Progenitor cell of endocrine pancreas (in vitro differentiated cells): ENCODE results near the gene SEC24A. TPM values are rescaled to one million over a fixed set of nuclear protein-coding genes. Genes with fewer than 3 reads are reported as not detected.
A peak's percentile ranks its signal among the peaks of the same experiment; 100 is the strongest.

ENCODE experiments used
- DNase-seq: peaks from one replicate; pipeline ENCODE4 v3.0.0; 2021; ENCODE audit warnings: low spot score; ENCODE audit not compliant: unreplicated experiment
- H3K27ac Mint-ChIP-seq: 2 replicates; pipeline ENCODE4 v1.8.0; 2021; ENCODE audit warnings: mild to moderate bottlenecking, moderate library complexity, mixed read lengths
- H3K27me3 Mint-ChIP-seq: 2 replicates; pipeline ENCODE4 v1.8.0; 2021; ENCODE audit warnings: mixed read lengths
- H3K36me3 Mint-ChIP-seq: 2 replicates; pipeline ENCODE4 v1.8.0; 2022; ENCODE audit warnings: mixed read lengths; ENCODE audit not compliant: insufficient read depth
- H3K4me1 Mint-ChIP-seq: 2 replicates; pipeline ENCODE4 v1.8.0; 2021; ENCODE audit warnings: low read depth, mixed read lengths
- H3K4me3 Mint-ChIP-seq: 2 replicates; pipeline ENCODE4 v1.8.0; 2021; ENCODE audit warnings: low read depth, mild to moderate bottlenecking, moderate library complexity, mixed read lengths
- H3K9me3 Mint-ChIP-seq: 2 replicates; pipeline ENCODE4 v1.8.0; 2021; ENCODE audit warnings: low read depth, mixed read lengths
- CTCF ChIP-seq: fragments of 200-600 bp; sonication (generic); IDR thresholded peaks from one replicate; pipeline ENCODE4 v1.5.0; 2021; ENCODE audit warnings: antibody characterized with exemption, mild to moderate bottlenecking; ENCODE audit not compliant: unreplicated experiment
- total RNA-seq: library from RNA; stranded (reverse); gene quantifications from 2 replicates; pipeline ENCODE4 v1.2.1, GENCODE V29; 2021

SEC24A gene
- total RNA-seq, 1 donor from 2014 or later = 27.0 TPM

GRCh38 chr5:134738133-134738962 is 89.8 kb downstream of the SEC24A start, which contains the start of gene CAMLG:
Gene CAMLG, plus strand, starts transcription at chr5:134738548. Its CDS starts 73 bp downstream, at chr5:134738621.
- Mint-ChIP-seq H3K4me1 (peaks cover 12% of the 10 kb centered on the region), H3K36me3 (peaks cover 3% of the 10 kb centered on the region), H3K27me3 (no peaks in the 10 kb centered on the region), H3K9me3 (no peaks in the 10 kb centered on the region), H3K27ac (peak within 1 kb of the TSS; percentile 96), H3K4me3 (peak within 1 kb of the TSS; percentile 98)
- peak; percentile 80 for TF ChIP-seq CTCF
- peak; percentile 94 for DNase-seq

GRCh38 chr5:134738963-134739661 is 90.5 kb downstream of the SEC24A start:
- no peaks in the 10 kb centered on the region for H3K9me3 Mint-ChIP-seq
- peak; percentile 21 for TF ChIP-seq CTCF
- H3K4me3 Mint-ChIP-seq = peak overlapping the region; percentile 98
- no peak for DNase-seq
- peaks cover 5% of the 10 kb centered on the region for H3K36me3 Mint-ChIP-seq
- H3K27ac Mint-ChIP-seq = peak overlapping the region; percentile 96
- no peaks in the 10 kb centered on the region for H3K27me3 Mint-ChIP-seq
- peaks cover 12% of the 10 kb centered on the region for H3K4me1 Mint-ChIP-seq

GRCh38 chr5:134741052-134741451 is 92.5 kb downstream of the SEC24A start:
- Mint-ChIP-seq H3K4me1 (peaks cover 12% of the 10 kb centered on the region), H3K4me3 (no peak overlapping the region), H3K27me3 (no peaks in the 10 kb centered on the region), H3K9me3 (no peaks in the 10 kb centered on the region), H3K27ac (peak overlapping the region; percentile 52), H3K36me3 (peaks cover 7% of the 10 kb centered on the region)
- no peak for TF ChIP-seq CTCF
- DNase-seq = no peak

- H3K36me3 Mint-ChIP-seq = peaks cover 7% of the 10 kb centered on the region
- no peaks in the 10 kb centered on the region for H3K27me3 Mint-ChIP-seq
- no peak for DNase-seq
- no peak overlapping the region for H3K4me3 Mint-ChIP-seq
- peaks cover 12% of the 10 kb centered on the region for H3K4me1 Mint-ChIP-seq
- no peak for TF ChIP-seq CTCF
- no peak overlapping the region for H3K27ac Mint-ChIP-seq
- no peaks in the 10 kb centered on the region for H3K9me3 Mint-ChIP-seq
Observed at GRCh38 chr5:134742134-134742533, 93.5 kb downstream of the SEC24A start.

- no peak for TF ChIP-seq CTCF
- Mint-ChIP-seq H3K4me3 (no peak overlapping the region), H3K4me1 (peaks cover 2% of the 10 kb centered on the region), H3K27me3 (no peaks in the 10 kb centered on the region), H3K36me3 (peaks cover 8% of the 10 kb centered on the region), H3K9me3 (no peaks in the 10 kb centered on the region), H3K27ac (peak overlapping the region; percentile 18)
- DNase-seq = no peak
Observed at GRCh38 chr5:134749415-134749814, 100.8 kb downstream of the SEC24A start.
